AG09309 (cell line): Measurements from ENCODE around the gene EZH1.

ENCODE experiments used
- DNase-seq: peaks from one replicate; pipeline ENCODE4 v3.0.0-alpha.2; 2010; ENCODE audit warnings: low read depth
- H3K4me3 ChIP-seq: 2 replicates; pipeline ENCODE4 v1.5.1; 2011; ENCODE audit warnings: mild to moderate bottlenecking, low read depth, low read length, moderate library complexity; ENCODE audit not compliant: control insufficient read depth
- TF ChIP-seq, protein P1 (sequence below): IDR thresholded peaks from 2 replicates; pipeline ENCODE4 v1.5.1; 2011; ENCODE audit warnings: mild to moderate bottlenecking, low read depth, low read length, inconsistent platforms; ENCODE audit not compliant: insufficient read depth, control insufficient read depth; ENCODE audit errors: missing control alignments

The EZH1 gene

DNA sequence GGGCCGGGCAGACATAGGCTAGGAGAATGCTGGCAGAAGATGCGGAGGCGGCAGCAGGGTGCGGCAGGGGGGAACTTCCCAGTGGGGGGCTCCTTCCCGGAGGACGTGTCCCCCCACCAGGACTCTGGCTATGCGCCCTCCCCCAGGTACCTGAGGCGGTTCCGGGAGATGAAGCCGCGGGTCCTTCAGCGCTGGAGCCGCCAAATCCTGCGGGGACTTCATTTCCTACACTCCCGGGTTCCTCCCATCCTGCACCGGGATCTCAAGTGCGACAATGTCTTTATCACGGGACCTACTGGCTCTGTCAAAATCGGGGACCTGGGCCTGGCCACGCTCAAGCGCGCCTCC lies 38.9 kb upstream of the EZH1 start:
- TF ChIP-seq, protein P1, sequence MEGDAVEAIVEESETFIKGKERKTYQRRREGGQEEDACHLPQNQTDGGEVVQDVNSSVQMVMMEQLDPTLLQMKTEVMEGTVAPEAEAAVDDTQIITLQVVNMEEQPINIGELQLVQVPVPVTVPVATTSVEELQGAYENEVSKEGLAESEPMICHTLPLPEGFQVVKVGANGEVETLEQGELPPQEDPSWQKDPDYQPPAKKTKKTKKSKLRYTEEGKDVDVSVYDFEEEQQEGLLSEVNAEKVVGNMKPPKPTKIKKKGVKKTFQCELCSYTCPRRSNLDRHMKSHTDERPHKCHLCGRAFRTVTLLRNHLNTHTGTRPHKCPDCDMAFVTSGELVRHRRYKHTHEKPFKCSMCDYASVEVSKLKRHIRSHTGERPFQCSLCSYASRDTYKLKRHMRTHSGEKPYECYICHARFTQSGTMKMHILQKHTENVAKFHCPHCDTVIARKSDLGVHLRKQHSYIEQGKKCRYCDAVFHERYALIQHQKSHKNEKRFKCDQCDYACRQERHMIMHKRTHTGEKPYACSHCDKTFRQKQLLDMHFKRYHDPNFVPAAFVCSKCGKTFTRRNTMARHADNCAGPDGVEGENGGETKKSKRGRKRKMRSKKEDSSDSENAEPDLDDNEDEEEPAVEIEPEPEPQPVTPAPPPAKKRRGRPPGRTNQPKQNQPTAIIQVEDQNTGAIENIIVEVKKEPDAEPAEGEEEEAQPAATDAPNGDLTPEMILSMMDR: no peak
- H3K4me3 ChIP-seq: no peak overlapping the region
- DNase-seq: no peak

DNA sequence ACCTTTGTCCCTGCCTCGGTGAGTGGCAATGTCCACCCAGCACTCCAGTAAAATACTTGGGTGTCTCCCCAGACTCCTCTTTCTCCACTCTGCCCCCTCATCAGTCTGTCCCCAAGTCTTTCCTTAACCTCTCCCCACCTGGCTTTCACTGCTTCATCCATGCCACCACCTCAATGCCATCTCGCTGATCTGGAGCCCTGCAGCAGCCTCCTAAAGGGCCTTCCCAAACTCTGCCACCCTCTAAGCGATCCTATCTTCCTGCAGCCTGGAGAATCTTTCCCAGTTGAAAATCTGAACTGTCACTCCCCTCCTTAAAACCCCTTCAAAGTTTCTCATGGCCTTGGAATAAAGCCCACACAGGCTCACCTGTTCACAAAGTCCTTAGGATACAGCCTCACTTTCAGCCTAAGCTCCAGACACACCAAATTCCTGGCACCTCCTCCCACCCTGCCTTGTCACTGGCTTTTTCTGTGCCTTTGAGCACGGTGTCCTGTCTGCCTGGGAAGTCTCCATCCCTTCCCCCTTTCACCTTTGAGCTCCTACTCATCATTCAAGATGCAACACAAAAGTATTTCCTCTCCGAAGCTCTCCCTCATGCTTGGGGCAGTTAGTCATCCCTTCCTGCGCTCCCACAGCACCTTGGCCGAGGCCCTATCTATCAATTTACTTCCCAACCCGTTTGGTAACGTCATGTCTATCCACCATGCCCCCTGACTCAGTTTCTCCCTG lies 38.4 kb upstream of the EZH1 start:
- peak overlapping the region; percentile 90 for H3K4me3 ChIP-seq
- peak; percentile 40 for DNase-seq
- TF ChIP-seq, protein P1: no peak

DNA sequence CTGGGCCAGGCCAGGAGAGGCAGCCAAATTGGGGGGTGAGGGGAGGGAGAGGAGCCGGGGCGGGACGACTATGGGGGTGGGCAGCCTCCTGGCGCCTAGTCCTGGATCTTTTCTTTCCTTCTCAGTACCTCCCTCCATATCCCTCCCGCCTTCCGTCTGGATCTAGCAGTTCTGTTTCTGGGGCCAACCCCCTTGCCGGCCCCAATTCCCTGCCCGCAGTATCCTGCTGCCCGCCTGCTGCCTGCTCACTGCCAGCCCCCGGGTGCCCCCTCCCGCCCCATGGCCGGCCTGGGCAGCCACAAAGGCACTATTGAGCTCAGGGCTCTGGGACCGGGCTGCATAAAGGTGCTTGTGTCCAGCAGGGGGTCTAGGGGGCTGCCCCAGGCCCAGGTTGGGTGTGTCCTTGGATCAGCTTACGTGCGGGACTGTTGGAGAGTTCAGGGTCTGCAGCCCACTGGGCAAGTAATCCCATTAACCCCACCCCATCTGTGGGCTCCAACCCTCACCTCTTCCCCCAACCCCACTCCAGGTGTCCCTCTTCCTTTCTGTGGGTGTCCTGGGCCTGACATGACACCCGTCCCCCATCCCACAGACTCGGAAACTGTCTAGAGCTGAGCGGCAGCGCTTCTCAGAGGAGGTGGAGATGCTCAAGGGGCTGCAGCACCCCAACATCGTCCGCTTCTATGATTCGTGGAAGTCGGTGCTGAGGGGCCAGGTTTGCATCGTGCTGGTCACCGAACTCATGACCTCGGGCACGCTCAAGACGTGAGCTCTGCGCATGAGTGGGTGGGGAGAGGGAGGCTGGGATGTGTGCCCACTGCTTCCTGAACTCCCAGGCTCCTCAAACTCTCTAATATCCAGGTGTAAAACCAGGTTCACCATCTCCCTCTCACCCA lies 37.6 kb upstream of the EZH1 start:
- peak overlapping the region; percentile 90 for H3K4me3 ChIP-seq
- DNase-seq: no peak

DNA sequence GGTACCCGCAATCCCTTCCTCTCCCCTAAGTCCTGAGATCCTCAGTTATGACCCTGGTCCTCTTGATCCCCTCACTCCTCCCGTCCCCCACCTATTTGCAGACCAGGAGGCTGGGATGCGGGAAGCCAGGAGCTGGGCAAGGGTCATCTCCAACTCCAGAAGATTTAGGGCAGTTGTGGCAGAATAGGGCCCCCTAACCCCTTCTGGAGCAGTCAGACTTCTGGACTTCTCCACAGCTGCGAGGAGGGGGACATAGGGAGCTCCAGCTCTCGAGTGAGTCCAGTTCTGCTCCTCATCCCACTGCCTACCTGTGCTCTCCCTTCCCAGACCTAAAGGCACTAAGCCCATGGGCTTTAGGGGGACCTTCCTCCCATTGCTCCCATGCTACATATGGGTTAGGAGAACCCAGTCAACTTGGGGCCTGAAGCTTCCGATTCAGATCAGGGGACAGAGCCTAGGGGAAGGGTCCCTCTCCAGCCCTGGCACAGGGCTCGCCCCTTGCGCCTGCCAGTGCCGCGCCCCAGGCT lies 36.9 kb upstream of the EZH1 start:
- peak overlapping the region; percentile 90 for H3K4me3 ChIP-seq
- DNase-seq: no peak
- TF ChIP-seq, protein P1: no peak

More for the DNA sequence above, 37.6 kb upstream of the EZH1 start:
- TF ChIP-seq, protein P1: no peak

DNA sequence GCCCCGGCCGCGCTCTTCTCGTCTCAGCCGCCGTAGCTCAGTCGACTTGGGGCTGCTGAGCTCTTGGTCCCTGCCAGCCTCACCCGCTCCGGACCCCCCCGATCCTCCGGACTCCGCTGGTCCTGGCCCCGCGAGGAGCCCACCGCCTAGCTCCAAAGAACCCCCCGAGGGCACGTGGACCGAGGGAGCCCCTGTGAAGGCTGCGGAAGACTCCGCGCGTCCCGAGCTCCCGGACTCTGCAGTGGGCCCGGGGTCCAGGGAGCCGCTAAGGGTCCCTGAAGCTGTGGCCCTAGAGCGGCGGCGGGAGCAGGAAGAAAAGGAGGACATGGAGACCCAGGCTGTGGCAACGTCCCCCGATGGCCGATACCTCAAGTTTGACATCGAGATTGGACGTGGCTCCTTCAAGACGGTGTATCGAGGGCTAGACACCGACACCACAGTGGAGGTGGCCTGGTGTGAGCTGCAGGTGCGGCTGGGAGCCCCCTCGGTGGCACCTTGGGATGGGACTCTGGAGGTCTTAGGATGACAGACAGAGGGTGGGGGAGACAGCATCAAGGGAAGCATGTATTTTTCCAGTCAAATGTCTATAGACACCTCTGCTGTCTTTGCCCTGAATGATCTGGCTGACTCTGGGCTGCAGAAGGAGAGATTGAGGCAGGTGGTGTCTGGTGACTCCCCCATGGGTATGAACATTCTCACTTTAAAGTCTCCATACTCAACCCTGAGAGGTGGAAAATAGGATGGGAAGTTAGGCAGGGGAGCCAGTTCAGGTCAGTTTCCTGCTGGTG lies 36.2 kb upstream of the EZH1 start:
- TF ChIP-seq, protein P1: no peak
- DNase-seq: no peak
- H3K4me3 ChIP-seq: peak overlapping the region; percentile 90

DNA sequence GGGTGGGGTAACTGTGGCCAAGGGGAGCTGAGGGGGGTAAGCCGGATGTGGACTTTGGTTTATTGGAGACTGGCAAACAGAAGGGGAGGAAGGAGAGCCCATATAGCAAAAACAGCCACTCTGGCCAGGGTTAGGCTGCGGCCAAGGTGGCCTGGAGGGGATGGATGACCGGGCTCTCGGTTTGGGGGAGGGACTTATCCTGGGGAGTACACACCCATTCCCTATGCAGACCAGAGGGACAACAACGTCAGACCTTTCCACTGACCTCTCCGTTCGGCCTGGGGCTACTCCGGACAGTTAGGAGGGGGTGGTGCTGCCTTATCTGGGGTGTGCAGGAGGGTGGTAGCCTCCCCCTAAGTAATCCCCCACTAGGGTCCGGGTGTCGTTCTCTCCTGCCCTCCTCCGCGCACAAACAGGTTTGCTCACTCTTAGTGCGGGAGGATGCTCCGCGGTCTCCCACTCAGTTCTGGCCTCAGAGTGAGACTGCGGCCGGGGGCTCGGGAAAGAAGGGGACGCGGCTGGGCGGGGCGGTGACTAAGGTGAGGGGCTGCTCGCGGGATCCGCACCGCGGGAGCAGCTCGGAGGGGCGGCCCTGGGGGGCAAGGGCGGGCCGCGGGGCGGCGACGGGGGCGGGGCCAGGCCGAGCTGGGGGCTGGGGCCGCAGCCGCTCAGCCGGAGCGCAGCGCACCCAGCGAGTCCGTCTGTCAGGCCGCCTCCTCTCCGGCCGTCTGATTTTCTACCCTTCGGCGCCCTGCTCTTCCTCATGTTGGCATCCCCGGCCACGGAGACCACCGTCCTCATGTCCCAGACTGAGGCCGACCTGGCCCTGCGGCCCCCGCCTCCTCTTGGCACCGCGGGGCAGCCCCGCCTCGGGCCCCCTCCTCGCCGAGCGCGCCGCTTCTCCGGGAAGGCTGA lies 35.4 kb upstream of the EZH1 start, which contains the start of gene WNK4:
Gene WNK4 (plus strand): TSS at position 675 of the 915 bp plus-strand sequence. CDS start 89 bp downstream, at position 764.
- no peak for DNase-seq
- TF ChIP-seq, protein P1: no peak
- peak within 1 kb of the TSS; percentile 90 for H3K4me3 ChIP-seq
